Spleen (tissue), 7 donors: ENCODE measurements around the gene LRRC52.

Source experiments
- POLR2A ChIP-seq, 3 donors: fragments of 450-650 bp; IDR thresholded peaks; one replicate each; pipeline ENCODE4 v1.5.1; 2017; ENCODE audit warnings: antibody characterized with exemption in 3 of 3, mild to moderate bottlenecking in 1 of 3
- POLR2AphosphoS5 ChIP-seq, 3 donors: sonication (generic); formaldehyde crosslinking; IDR thresholded peaks; one replicate each; pipeline ENCODE4 v1.5.1; 2017; ENCODE audit warnings: antibody characterized with exemption in 3 of 3
- TF ChIP-seq, protein P1 (sequence below), 11 experiments: fragments of 200-600 bp in 7 of 11; fragments of 450-650 bp in 4 of 11; sonication (generic) in 4 of 11; IDR thresholded peaks in 8 of 11; conservative IDR thresholded peaks in 3 of 11; 1 replicate in 7 of 11; 2 replicates in 4 of 11; pipeline versions ENCODE4 v1.4.0 to v1.8.0; 2016 to 2021; ENCODE audit warnings: antibody characterized with exemption in 11 of 11, inconsistent platforms in 4 of 11, mild to moderate bottlenecking in 1 of 11
- donor health status: DM: no; HTN: no; CAD: no; lungs with moderate emphysema.
- donor health status: DM: no; HTN: no; CAD: no.
- donor health status: DM: no; HTN: no; CAD: no.

DNA sequence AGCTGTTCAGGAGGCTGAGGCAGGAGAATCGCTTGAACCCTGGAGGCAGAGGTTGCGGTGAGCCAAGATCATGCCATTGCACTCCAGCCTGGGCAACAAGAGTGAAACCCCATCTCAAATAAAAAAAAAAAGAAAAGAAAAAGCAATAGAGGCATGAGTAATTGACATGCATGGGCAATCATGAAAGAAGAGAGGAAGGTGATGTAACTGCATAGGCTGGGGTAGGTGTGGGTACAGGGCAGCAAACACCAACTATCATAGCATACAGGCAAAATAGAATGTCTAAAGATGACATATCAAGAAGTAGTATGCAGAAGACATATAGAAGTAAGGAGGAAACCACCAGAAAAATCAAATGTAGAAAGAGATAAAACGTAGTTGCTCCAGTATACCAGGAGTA is 68.3 kb downstream of the LRRC52 start:
- TF ChIP-seq, protein P1, sequence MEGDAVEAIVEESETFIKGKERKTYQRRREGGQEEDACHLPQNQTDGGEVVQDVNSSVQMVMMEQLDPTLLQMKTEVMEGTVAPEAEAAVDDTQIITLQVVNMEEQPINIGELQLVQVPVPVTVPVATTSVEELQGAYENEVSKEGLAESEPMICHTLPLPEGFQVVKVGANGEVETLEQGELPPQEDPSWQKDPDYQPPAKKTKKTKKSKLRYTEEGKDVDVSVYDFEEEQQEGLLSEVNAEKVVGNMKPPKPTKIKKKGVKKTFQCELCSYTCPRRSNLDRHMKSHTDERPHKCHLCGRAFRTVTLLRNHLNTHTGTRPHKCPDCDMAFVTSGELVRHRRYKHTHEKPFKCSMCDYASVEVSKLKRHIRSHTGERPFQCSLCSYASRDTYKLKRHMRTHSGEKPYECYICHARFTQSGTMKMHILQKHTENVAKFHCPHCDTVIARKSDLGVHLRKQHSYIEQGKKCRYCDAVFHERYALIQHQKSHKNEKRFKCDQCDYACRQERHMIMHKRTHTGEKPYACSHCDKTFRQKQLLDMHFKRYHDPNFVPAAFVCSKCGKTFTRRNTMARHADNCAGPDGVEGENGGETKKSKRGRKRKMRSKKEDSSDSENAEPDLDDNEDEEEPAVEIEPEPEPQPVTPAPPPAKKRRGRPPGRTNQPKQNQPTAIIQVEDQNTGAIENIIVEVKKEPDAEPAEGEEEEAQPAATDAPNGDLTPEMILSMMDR (IDR thresholded peaks at IDR 0.05 in 8 of 11, conservative IDR thresholded peaks at IDR 0.05 in 3 of 11), result no peak
- no peak for TF ChIP-seq POLR2AphosphoS5 (IDR thresholded peaks at IDR 0.05)
- TF ChIP-seq POLR2A (IDR thresholded peaks at IDR 0.05), result no peak
